Activated gamma-delta T cell (primary cell): Measurements from ENCODE around the gene SLMAP.

ENCODE experiments used
- DNase-seq: peaks from one replicate; lab custom pipeline; 2025; lab: John Stamatoyannopoulos, UW

Gene SLMAP

GRCh38 chr3:57749542-57749941 is 6.6 kb upstream of the SLMAP start:
- no peak for DNase-seq

GRCh38 chr3:57752307-57752706 is 3.8 kb upstream of the SLMAP start:
- no peak for DNase-seq

- no peak for DNase-seq
These were observed 3.1 kb upstream of the SLMAP start for GRCh38 chr3:57753016-57753415.

- no peak for DNase-seq
These were observed 787 bp upstream of the SLMAP start for GRCh38 chr3:57755368-57755675.

GRCh38 chr3:57756528-57757401 is 656 bp downstream of the SLMAP start:
- peak; percentile 37 for DNase-seq

GRCh38 chr3:57757642-57758297 is 1.7 kb downstream of the SLMAP start:
- no peak for DNase-seq

GRCh38 chr3:57758686-57759085 is 2.6 kb downstream of the SLMAP start:
- DNase-seq: no peak

GRCh38 chr3:57764794-57765193 is 8.7 kb downstream of the SLMAP start:
- DNase-seq: no peak

- DNase-seq: no peak
These were observed 12.5 kb downstream of the SLMAP start for GRCh38 chr3:57768595-57768994.

GRCh38 chr3:57770009-57770827 is 14.1 kb downstream of the SLMAP start:
- no peak for DNase-seq

GRCh38 chr3:57772251-57772650 is 16.1 kb downstream of the SLMAP start:
- DNase-seq: no peak

GRCh38 chr3:57777774-57778173 is 21.7 kb downstream of the SLMAP start:
- DNase-seq: no peak

- no peak for DNase-seq
These were observed 22.4 kb downstream of the SLMAP start for GRCh38 chr3:57778494-57778893.

GRCh38 chr3:57779666-57780065 is 23.6 kb downstream of the SLMAP start:
- DNase-seq: no peak

GRCh38 chr3:57783186-57784088 is 27.3 kb downstream of the SLMAP start:
- DNase-seq: no peak

GRCh38 chr3:57784089-57784735 is 28.1 kb downstream of the SLMAP start:
- DNase-seq: no peak

- DNase-seq: no peak
These were observed 29.3 kb downstream of the SLMAP start for GRCh38 chr3:57785446-57785845.

- no peak for DNase-seq
These were observed 31.9 kb downstream of the SLMAP start for GRCh38 chr3:57787867-57788623.

- DNase-seq: no peak
These were observed 32.5 kb downstream of the SLMAP start for GRCh38 chr3:57788624-57789018.

- no peak for DNase-seq
These were observed 35.1 kb downstream of the SLMAP start for GRCh38 chr3:57791245-57791644.
